Measurements from ENCODE around the gene SHANK1. TPM values are rescaled to one million over a fixed set of nuclear protein-coding genes. Genes with fewer than 3 reads are reported as not detected.

Gene SHANK1
- total and polyA plus RNA-seq, 2 of the 13 experiments (the other 11 are each of a cell fraction or from before 2014, with no cell fraction given) = not detected

GRCh38 chr19:50735869-50736268 lies 16.3 kb upstream of the SHANK1 start:
- no peaks in the 10 kb centered on the region for H3K9me3 ChIP-seq (ENCODE audit: low read length)
- DNase-seq (ENCODE audit: low spot score) = no peak
- H2AFZ ChIP-seq (ENCODE audit: low read length) = no peak overlapping the region
- CTCF ChIA-PET (ENCODE audit: low intra/inter-chr PET ratio, low total read pairs) = no interaction called here
- intact Hi-C loops (cut with micrococcal nuclease; ENCODE audit: unreplicated experiment) (no loop called here), in situ Hi-C loops (cut with HindIII; ENCODE audit: extremely low pct_ligation_motif_present, low pct_unique_long_range_greater_than_20kb) (no loop called here)
- ATAC-seq = no peak
- H3K27me3 ChIP-seq (ENCODE audit: control insufficient read depth in 1 of 2, insufficient read depth in 2 of 2, low read length in 2 of 2) = peaks cover 2 to 8% of the 10 kb centered on the region in 2 experiments; a peak in 2 of 5 replicates
- FAIRE-seq = no peak
- H3K36me3 ChIP-seq (replicated peaks in 1 of 2; ENCODE audit: control insufficient read depth in 1 of 2, insufficient read depth in 2 of 2, low read length in 2 of 2) = no peaks in the 10 kb centered on the region
- no TSS peak for BruUV-seq (replicated peaks)
- no peaks in the 10 kb centered on the region for H3K79me2 ChIP-seq (ENCODE audit: insufficient read depth, low read length)
- no peak overlapping the region for H3K27ac ChIP-seq (ENCODE audit: extremely low read length, insufficient read depth, low read length)
- H3K4me1 ChIP-seq (ENCODE audit: insufficient read depth, low read length) = no peaks in the 10 kb centered on the region
- H3K4me3 ChIP-seq (replicated peaks in 1 of 3; ENCODE audit: insufficient read depth in 1 of 3, low read depth in 2 of 3, low read length in 3 of 3) = no peak overlapping the region
- WGBS (ENCODE audit: low lambda C conversion rate) = 15% methylated on average over 7 of the region's 7 CpGs
- no peaks in the 10 kb centered on the region for H4K20me1 ChIP-seq (ENCODE audit: insufficient read depth, low read length)
- no peak overlapping the region for H3K4me2 ChIP-seq (ENCODE audit: low read depth, low read length)
- no peak overlapping the region for H3K9ac ChIP-seq (ENCODE audit: insufficient read depth, low read depth, low read length)
- POLR2A ChIA-PET = no interaction called here
- TF ChIP-seq EHMT2 (IDR thresholded peaks at IDR 0.05; ENCODE audit: borderline replicate concordance, low read depth, low read length) (no peak), DR1 (CRISPR knock-in tag; IDR thresholded peaks at IDR 0.05) (no peak), ZNF740 (CRISPR knock-in tag; IDR thresholded peaks at IDR 0.05) (no peak), KIAA2018 (CRISPR knock-in tag; IDR thresholded peaks at IDR 0.05; ENCODE audit: borderline replicate concordance) (no peak), RFX1 (IDR thresholded peaks at IDR 0.05) (no peak), CSRNP2 (CRISPR knock-in tag; conservative IDR thresholded peaks at IDR 0.05; ENCODE audit: low read depth) (no peak), ZNF232 (CRISPR knock-in tag; IDR thresholded peaks at IDR 0.05; ENCODE audit: borderline replicate concordance) (no peak), SNRNP70 (IDR thresholded peaks at IDR 0.05; ENCODE audit: low read depth, low read length) (no peak), SP140L (CRISPR knock-in tag; IDR thresholded peaks at IDR 0.05; ENCODE audit: borderline replicate concordance) (no peak)

Measured in HepG2 (cell line).